SU-DHL-6 (cell line): ENCODE data around the gene FAM167B.

Source experiments
- H2AFZ ChIP-seq: fragments of 200-600 bp; sonication (generic); 2 replicates; pipeline ENCODE4 v1.6.1; 2014; ENCODE audit warnings: low read depth, mild to moderate bottlenecking, moderate library complexity, mixed read lengths, antibody characterized with exemption, low read length; ENCODE audit not compliant: severe bottlenecking
- H3F3A ChIP-seq: fragments of 200-600 bp; shearing (Covaris generic); 2 replicates; pipeline ENCODE4 v1.6.0; 2016; ENCODE audit warnings: antibody characterized with exemption, mild to moderate bottlenecking; ENCODE audit not compliant: insufficient read depth
- H3K27ac ChIP-seq: fragments of 200-600 bp; sonication (generic); 2 replicates; pipeline ENCODE4 v1.5.1; 2016; ENCODE audit warnings: low read depth, mild to moderate bottlenecking, low read length, moderate library complexity, mixed read lengths
- H3K27me3 ChIP-seq: fragments of 200-600 bp; sonication (generic), shearing (Covaris generic); 2 replicates; pipeline ENCODE4 v1.6.0; 2014; ENCODE audit warnings: mild to moderate bottlenecking, low read length
- H3K36me3 ChIP-seq: fragments of 200-600 bp; sonication (generic); 2 replicates; pipeline ENCODE4 v1.6.1; 2014; ENCODE audit warnings: mild to moderate bottlenecking, low read length, mixed read lengths
- H3K4me2 ChIP-seq: fragments of 300-600, 200-600 bp; shearing (Covaris generic), sonication (generic); 2 replicates; pipeline ENCODE4 v1.6.0; 2014; ENCODE audit warnings: low read length, low read depth, mild to moderate bottlenecking; ENCODE audit not compliant: poor library complexity, severe bottlenecking
- H3K4me3 ChIP-seq: fragments of 200-600 bp; sonication (generic); 2 replicates; pipeline ENCODE4 v1.5.1; 2014; ENCODE audit warnings: antibody characterized with exemption, low read length, mild to moderate bottlenecking, mixed read lengths; ENCODE audit not compliant: insufficient read depth, poor library complexity, severe bottlenecking
- H3K79me2 ChIP-seq: fragments of 200-600 bp; sonication (generic); 2 replicates; pipeline ENCODE4 v1.6.1; 2014; ENCODE audit warnings: mild to moderate bottlenecking, low read length, moderate library complexity; ENCODE audit not compliant: insufficient read depth
- H3K9ac ChIP-seq: fragments of 200-600 bp; sonication (generic); 2 replicates; pipeline ENCODE4 v1.7.0; 2014; ENCODE audit warnings: mild to moderate bottlenecking, low read length
- H3K9me2 ChIP-seq: fragments of 200-600 bp; sonication (generic); replicated peaks from 2 replicates; pipeline ENCODE4 v1.6.1; 2014; ENCODE audit warnings: low read length; ENCODE audit not compliant: insufficient read depth
- H3K9me3 ChIP-seq: fragments of 200-600 bp; sonication (generic); 2 replicates; pipeline ENCODE4 v1.6.1; 2014; ENCODE audit warnings: low read length, mixed read lengths; ENCODE audit not compliant: insufficient read depth
- H4K20me1 ChIP-seq: fragments of 200-600 bp; sonication (generic); 2 replicates; pipeline ENCODE4 v1.6.1; 2014; ENCODE audit warnings: low read depth, mild to moderate bottlenecking, antibody characterized with exemption, low read length, moderate library complexity, mixed read lengths
- CTCF ChIP-seq: fragments of 200-600 bp; sonication (generic); IDR thresholded peaks from one replicate; pipeline ENCODE4 v1.5.1; 2017; ENCODE audit warnings: antibody characterized with exemption, mild to moderate bottlenecking, low read length, moderate library complexity; ENCODE audit not compliant: insufficient read depth, poor library complexity, severe bottlenecking
- EZH2phosphoT487 ChIP-seq: fragments of 200-600 bp; sonication (generic), shearing (Covaris generic); conservative IDR thresholded peaks from 2 replicates; pipeline ENCODE4 v1.6.1; 2018; ENCODE audit warnings: mild to moderate bottlenecking, antibody characterized with exemption, low read length, moderate library complexity, mixed read lengths

Gene FAM167B

GRCh38 chr1:32249831-32250525 is 3.0 kb downstream of the FAM167B start:
- Histone ChIP-seq H3K9me3 (no peaks in the 10 kb centered on the region), H3K9me2 (no peaks in the 10 kb centered on the region), H3K27ac (peak overlapping the region; percentile 99), H3K9ac (peak overlapping the region; percentile 81), H2AFZ (no peak overlapping the region), H3K4me3 (peak overlapping the region; percentile 48), H3K79me2 (peaks cover 18% of the 10 kb centered on the region), H3K36me3 (no peaks in the 10 kb centered on the region), H3K4me2 (peak overlapping the region; percentile 84), H3K27me3 (no peaks in the 10 kb centered on the region), H3F3A (peaks cover 71% of the 10 kb centered on the region), H4K20me1 (no peaks in the 10 kb centered on the region)
- TF ChIP-seq EZH2phosphoT487: no peak

GRCh38 chr1:32250893-32251716 is 4.1 kb downstream of the FAM167B start, which contains the start of gene LCK:
Gene LCK, plus strand, starts transcription at chr1:32251265. Its CDS starts 23,065 bp downstream, at chr1:32274330.
- TF ChIP-seq CTCF: no peak
- no peak for TF ChIP-seq EZH2phosphoT487
- no peak within 1 kb of the TSS for H2AFZ ChIP-seq
- H4K20me1 ChIP-seq: no peaks in the 10 kb centered on the region

GRCh38 chr1:32255072-32256071 is 8.3 kb downstream of the FAM167B start:
- H3K36me3 ChIP-seq: no peaks in the 10 kb centered on the region
- peak overlapping the region; percentile 25 for H3K4me3 ChIP-seq
- H3K9me2 ChIP-seq: no peaks in the 10 kb centered on the region
- H3K27me3 ChIP-seq: no peaks in the 10 kb centered on the region
- peak overlapping the region; percentile 84 for H3K4me2 ChIP-seq
- H3F3A ChIP-seq: peaks cover 74% of the 10 kb centered on the region
- H3K9ac ChIP-seq: peak overlapping the region; percentile 81
- no peak overlapping the region for H2AFZ ChIP-seq
- H3K9me3 ChIP-seq: no peaks in the 10 kb centered on the region
- H4K20me1 ChIP-seq: no peaks in the 10 kb centered on the region
- H3K79me2 ChIP-seq: peaks cover 50% of the 10 kb centered on the region
- TF ChIP-seq EZH2phosphoT487: no peak
- TF ChIP-seq CTCF: no peak
- peak overlapping the region; percentile 99 for H3K27ac ChIP-seq

More at GRCh38 chr1:32250893-32251716, 4.1 kb downstream of the FAM167B start, which contains the start of gene LCK:
- Histone ChIP-seq H3K79me2 (peaks cover 20% of the 10 kb centered on the region), H3F3A (peaks cover 77% of the 10 kb centered on the region), H3K4me3 (peak within 1 kb of the TSS; percentile 48), H3K36me3 (no peaks in the 10 kb centered on the region), H3K27me3 (no peaks in the 10 kb centered on the region), H3K9me3 (no peaks in the 10 kb centered on the region), H3K4me2 (peak within 1 kb of the TSS; percentile 84), H3K9ac (peak within 1 kb of the TSS; percentile 81), H3K27ac (peak within 1 kb of the TSS; percentile 99), H3K9me2 (no peaks in the 10 kb centered on the region)
